GF-D8 (cell line): ENCODE measurements around the gene AHI1.
A peak's percentile ranks its signal among the peaks of the same experiment; 100 is the strongest.

Experiments used
- DNase-seq: peaks from one replicate; lab custom pipeline; 2025; lab: John Stamatoyannopoulos, UW

Gene AHI1

GRCh38 chr6:135325624-135326424, 171.7 kb downstream of the AHI1 start:
- DNase-seq = peak; percentile 79

GRCh38 chr6:135324531-135324930, 173.0 kb downstream of the AHI1 start:
- DNase-seq = no peak

- DNase-seq = no peak
Measured at GRCh38 chr6:135323979-135324378, 173.6 kb downstream of the AHI1 start.

- peak; percentile 100 for DNase-seq
Measured at GRCh38 chr6:135323202-135323668, 174.3 kb downstream of the AHI1 start.

- DNase-seq = peak; percentile 94
Measured at GRCh38 chr6:135322427-135323201, 174.9 kb downstream of the AHI1 start.

- DNase-seq = no peak
Measured at GRCh38 chr6:135320721-135321621, 176.6 kb downstream of the AHI1 start.

GRCh38 chr6:135319819-135320218, 177.7 kb downstream of the AHI1 start:
- no peak for DNase-seq

GRCh38 chr6:135318738-135319469, 178.6 kb downstream of the AHI1 start:
- no peak for DNase-seq

- DNase-seq = no peak
Measured at GRCh38 chr6:135314543-135314942, 183.0 kb downstream of the AHI1 start.

GRCh38 chr6:135311446-135312200, 185.9 kb downstream of the AHI1 start:
- no peak for DNase-seq

GRCh38 chr6:135310291-135310690, 187.2 kb downstream of the AHI1 start:
- peak; percentile 61 for DNase-seq

- DNase-seq = peak; percentile 100
Measured at GRCh38 chr6:135306740-135307420, 190.7 kb downstream of the AHI1 start.

- no peak for DNase-seq
Measured at GRCh38 chr6:135306166-135306565, 191.4 kb downstream of the AHI1 start.

GRCh38 chr6:135305684-135306083, 191.9 kb downstream of the AHI1 start:
- no peak for DNase-seq

- DNase-seq = no peak
Measured at GRCh38 chr6:135304883-135305282, 192.7 kb downstream of the AHI1 start.

- DNase-seq = no peak
Measured at GRCh38 chr6:135301304-135301703, 196.2 kb downstream of the AHI1 start.

GRCh38 chr6:135300576-135300975, 197.0 kb downstream of the AHI1 start:
- DNase-seq = no peak

GRCh38 chr6:135299256-135299655, 198.3 kb downstream of the AHI1 start:
- no peak for DNase-seq

GRCh38 chr6:135298455-135298854, 199.1 kb downstream of the AHI1 start:
- no peak for DNase-seq

GRCh38 chr6:135296715-135297114, 200.8 kb downstream of the AHI1 start:
- no peak for DNase-seq
